MCF 10A (cell line): ENCODE data around the gene MRC1. TPM values are rescaled to one million over a fixed set of nuclear protein-coding genes. Genes with fewer than 3 reads are reported as not detected.

ENCODE experiments used
- BruUV-seq: library from RNA; stranded (reverse); fragments of 400-500 nt; replicated peaks from 2 replicates; lab custom pipeline; 2021; lab: Mats Ljungman, UMichigan
- CTCF ChIA-PET: fragments of 300-600 bp; sonication (Branson Sonifier 250); formaldehyde crosslinking; extraction: SDS; loops from one replicate; lab custom pipeline; 2021; ENCODE audit warnings: antibody characterized with exemption, inconsistent platforms; lab: Yijun Ruan, JAX
- POLR2A ChIA-PET: fragments of 300-600, 350-650 bp; sonication (Branson Sonifier 250); formaldehyde crosslinking; extraction: SDS; loops from one replicate; lab custom pipeline; 2020; ENCODE audit warnings: antibody characterized with exemption, inconsistent platforms; lab: Yijun Ruan, JAX
- DNase-seq: peaks from one replicate; pipeline ENCODE4 v3.0.0-alpha.2; 2018; ENCODE audit not compliant: unreplicated experiment
- H3K27ac Mint-ChIP-seq: one replicate; pipeline ENCODE4 v1.8.0; 2022; ENCODE audit warnings: mild to moderate bottlenecking, low read depth, mixed read lengths; ENCODE audit not compliant: unreplicated experiment
- H3K27me3 Mint-ChIP-seq: one replicate; pipeline ENCODE4 v1.8.0; 2022; ENCODE audit warnings: mixed read lengths; ENCODE audit not compliant: insufficient read depth, unreplicated experiment
- H3K36me3 Mint-ChIP-seq: one replicate; pipeline ENCODE4 v1.8.0; 2022; ENCODE audit warnings: mild to moderate bottlenecking, moderate library complexity, mixed read lengths; ENCODE audit not compliant: insufficient read depth, unreplicated experiment
- H3K4me1 Mint-ChIP-seq: one replicate; pipeline ENCODE4 v1.8.0; 2022; ENCODE audit warnings: mixed read lengths; ENCODE audit not compliant: insufficient read depth, unreplicated experiment
- H3K4me3 Mint-ChIP-seq: one replicate; pipeline ENCODE4 v1.8.0; 2022; ENCODE audit warnings: mild to moderate bottlenecking, moderate library complexity, mixed read lengths; ENCODE audit not compliant: unreplicated experiment
- H3K9me3 Mint-ChIP-seq: one replicate; pipeline ENCODE4 v1.8.0; 2022; ENCODE audit warnings: mixed read lengths; ENCODE audit not compliant: unreplicated experiment
- CTCF ChIP-seq: fragments of 200-600 bp; IDR thresholded peaks from one replicate; pipeline ENCODE4 v1.8.0; 2022; ENCODE audit warnings: antibody characterized with exemption, mild to moderate bottlenecking; ENCODE audit not compliant: unreplicated experiment
- intact Hi-C: fragments of 100-400 bp; cut with micrococcal nuclease; formaldehyde crosslinking; loops from 2 replicates; pipeline ENCODE4 v1.14.1; 2022
- total RNA-seq: library from RNA; stranded (reverse); gene quantifications from 2 replicates; pipeline ENCODE4 v1.2.3, GENCODE V29; 2022

MRC1 gene
- total RNA-seq, 1 experiment from 2014 or later, result not detected

GRCh38 chr10:17851611-17852010 is 42.5 kb downstream of the MRC1 start:
- no peaks in the 10 kb centered on the region for H3K36me3 Mint-ChIP-seq
- no peak overlapping the region for H3K27ac Mint-ChIP-seq
- peak; percentile 14 for DNase-seq
- CTCF ChIA-PET, result interaction anchor here (0.6 to 9.6 kb wide), 3 partner anchors 247 to 387 kb away, joined by 4 to 198 read pairs (median 4); no protein-coding TSS in a partner anchor
- no peak for TF ChIP-seq CTCF
- intact Hi-C loops, result no loop called here
- BruUV-seq, result no TSS peak
- POLR2A ChIA-PET, result interaction anchor here (0.6 kb wide), 1 partner anchor 368 kb away, joined by 3 read pairs; no protein-coding TSS in a partner anchor
- H3K4me3 Mint-ChIP-seq, result no peak overlapping the region
- H3K9me3 Mint-ChIP-seq, result no peaks in the 10 kb centered on the region
- H3K27me3 Mint-ChIP-seq, result no peaks in the 10 kb centered on the region
- peaks cover 9% of the 10 kb centered on the region for H3K4me1 Mint-ChIP-seq

- intact Hi-C loops, result no loop called here
- H3K36me3 Mint-ChIP-seq, result no peaks in the 10 kb centered on the region
- no peak for DNase-seq
- H3K4me3 Mint-ChIP-seq, result no peak overlapping the region
- no TSS peak for BruUV-seq
- no peak overlapping the region for H3K27ac Mint-ChIP-seq
- ChIA-PET POLR2A (no interaction called here), CTCF (interaction anchor here (0.6 to 0.7 kb wide), 3 partner anchors 15 to 362 kb away, joined by 3 to 4 read pairs (median 4); no protein-coding TSS in a partner anchor)
- peaks cover 4% of the 10 kb centered on the region for H3K4me1 Mint-ChIP-seq
- no peak for TF ChIP-seq CTCF
- no peaks in the 10 kb centered on the region for H3K27me3 Mint-ChIP-seq
- H3K9me3 Mint-ChIP-seq, result peaks cover 7% of the 10 kb centered on the region
Measured at GRCh38 chr10:17854044-17854652, 45.0 kb downstream of the MRC1 start.

GRCh38 chr10:17857040-17857439 is 47.9 kb downstream of the MRC1 start:
- DNase-seq, result no peak
- Mint-ChIP-seq H3K27ac (no peak overlapping the region), H3K9me3 (peaks cover 8% of the 10 kb centered on the region), H3K4me1 (no peaks in the 10 kb centered on the region), H3K36me3 (no peaks in the 10 kb centered on the region), H3K27me3 (no peaks in the 10 kb centered on the region), H3K4me3 (no peak overlapping the region)
- ChIA-PET CTCF (interaction anchor here (1.4 kb wide), 1 partner anchor 360 kb away, joined by 5 read pairs; no protein-coding TSS in a partner anchor), POLR2A (interaction anchor here (0.6 to 0.7 kb wide), 3 partner anchors 12 to 363 kb away, joined by 4 read pairs; no protein-coding TSS in a partner anchor)
- no TSS peak for BruUV-seq
- intact Hi-C loops, result no loop called here
- no peak for TF ChIP-seq CTCF

GRCh38 chr10:17859492-17860156 is 50.5 kb downstream of the MRC1 start:
- DNase-seq, result no peak
- CTCF ChIA-PET, result interaction anchor here (0.7 kb wide), 1 partner anchor 766 kb away, joined by 3 read pairs; no protein-coding TSS in a partner anchor
- Mint-ChIP-seq H3K9me3 (peaks cover 8% of the 10 kb centered on the region), H3K4me1 (no peaks in the 10 kb centered on the region), H3K27me3 (no peaks in the 10 kb centered on the region), H3K36me3 (no peaks in the 10 kb centered on the region), H3K27ac (no peak overlapping the region), H3K4me3 (no peak overlapping the region)
- POLR2A ChIA-PET, result no interaction called here
- no TSS peak for BruUV-seq
- no peak for TF ChIP-seq CTCF
- intact Hi-C loops, result no loop called here
